Right forelimb (tissue), 1 donor: ENCODE measurements around the gene FTCDNL1.

Experiments used
- DNase-seq: peaks from one replicate; pipeline ENCODE4 v3.0.0-alpha.2; 2018

FTCDNL1 gene

GRCh38 chr2:199841409-199841808 is 9.6 kb downstream of the FTCDNL1 start:
- DNase-seq, result no peak

- DNase-seq, result no peak
Observed at GRCh38 chr2:199838399-199838798, 12.6 kb downstream of the FTCDNL1 start.

GRCh38 chr2:199836943-199837342 is 14.0 kb downstream of the FTCDNL1 start:
- DNase-seq, result no peak

GRCh38 chr2:199833525-199833924 is 17.5 kb downstream of the FTCDNL1 start:
- no peak for DNase-seq

- DNase-seq, result no peak
Observed at GRCh38 chr2:199830531-199830930, 20.5 kb downstream of the FTCDNL1 start.

GRCh38 chr2:199829628-199830027 is 21.4 kb downstream of the FTCDNL1 start:
- DNase-seq, result no peak

GRCh38 chr2:199819746-199820145 is 31.2 kb downstream of the FTCDNL1 start:
- no peak for DNase-seq

- no peak for DNase-seq
Observed at GRCh38 chr2:199818754-199819153, 32.2 kb downstream of the FTCDNL1 start.

- no peak for DNase-seq
Observed at GRCh38 chr2:199818026-199818425, 33.0 kb downstream of the FTCDNL1 start.

- no peak for DNase-seq
Observed at GRCh38 chr2:199814817-199815211, 36.2 kb downstream of the FTCDNL1 start.

- no peak for DNase-seq
Observed at GRCh38 chr2:199814101-199814816, 36.7 kb downstream of the FTCDNL1 start.

- no peak for DNase-seq
Observed at GRCh38 chr2:199812493-199812892, 38.5 kb downstream of the FTCDNL1 start.

GRCh38 chr2:199811346-199811745 is 39.6 kb downstream of the FTCDNL1 start:
- DNase-seq, result no peak

GRCh38 chr2:199810422-199811171 is 40.4 kb downstream of the FTCDNL1 start:
- no peak for DNase-seq

GRCh38 chr2:199807966-199808365 is 43.0 kb downstream of the FTCDNL1 start:
- no peak for DNase-seq

- no peak for DNase-seq
Observed at GRCh38 chr2:199806179-199806578, 44.8 kb downstream of the FTCDNL1 start.

- no peak for DNase-seq
Observed at GRCh38 chr2:199804831-199805230, 46.2 kb downstream of the FTCDNL1 start.

- DNase-seq, result peak; percentile 54
Observed at GRCh38 chr2:199798831-199799580, 52.0 kb downstream of the FTCDNL1 start.

- DNase-seq, result no peak
Observed at GRCh38 chr2:199797431-199798403, 53.3 kb downstream of the FTCDNL1 start.

- no peak for DNase-seq
Observed at GRCh38 chr2:199792381-199792780, 58.6 kb downstream of the FTCDNL1 start.

GRCh38 chr2:199791326-199791725 is 59.7 kb downstream of the FTCDNL1 start:
- DNase-seq, result no peak

GRCh38 chr2:199784512-199784911 is 66.5 kb downstream of the FTCDNL1 start:
- no peak for DNase-seq
